ENCODE data around the gene FASLG.
"Not testable (repeated sequence)": the region's sequence is repeated elsewhere in the genome, so short reads cannot be mapped to it uniquely, and the experiment has no call there.

The FASLG gene, protein sequence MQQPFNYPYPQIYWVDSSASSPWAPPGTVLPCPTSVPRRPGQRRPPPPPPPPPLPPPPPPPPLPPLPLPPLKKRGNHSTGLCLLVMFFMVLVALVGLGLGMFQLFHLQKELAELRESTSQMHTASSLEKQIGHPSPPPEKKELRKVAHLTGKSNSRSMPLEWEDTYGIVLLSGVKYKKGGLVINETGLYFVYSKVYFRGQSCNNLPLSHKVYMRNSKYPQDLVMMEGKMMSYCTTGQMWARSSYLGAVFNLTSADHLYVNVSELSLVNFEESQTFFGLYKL

DNA sequence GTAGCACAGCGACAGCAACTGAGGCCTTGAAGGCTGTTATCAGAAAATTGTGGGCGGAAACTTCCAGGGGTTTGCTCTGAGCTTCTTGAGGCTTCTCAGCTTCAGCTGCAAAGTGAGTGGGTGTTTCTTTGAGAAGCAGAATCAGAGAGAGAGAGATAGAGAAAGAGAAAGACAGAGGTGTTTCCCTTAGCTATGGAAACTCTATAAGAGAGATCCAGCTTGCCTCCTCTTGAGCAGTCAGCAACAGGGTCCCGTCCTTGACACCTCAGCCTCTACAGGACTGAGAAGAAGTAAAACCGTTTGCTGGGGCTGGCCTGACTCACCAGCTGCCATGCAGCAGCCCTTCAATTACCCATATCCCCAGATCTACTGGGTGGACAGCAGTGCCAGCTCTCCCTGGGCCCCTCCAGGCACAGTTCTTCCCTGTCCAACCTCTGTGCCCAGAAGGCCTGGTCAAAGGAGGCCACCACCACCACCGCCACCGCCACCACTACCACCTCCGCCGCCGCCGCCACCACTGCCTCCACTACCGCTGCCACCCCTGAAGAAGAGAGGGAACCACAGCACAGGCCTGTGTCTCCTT lies at the start of gene FASLG:
TSS of gene FASLG (plus strand) at position 233 of the 583 bp plus-strand sequence. CDS start at position 332, 99 bp downstream.
- no peak within 1 kb of the TSS for H3K4me3 ChIP-seq (ENCODE audit: low read depth, low read length)

GRCh38 chr1:172609528-172609927 lies 49.4 kb upstream of the FASLG start:
- no peak overlapping the region for H3K4me3 ChIP-seq (ENCODE audit: low read depth, low read length)

DNA sequence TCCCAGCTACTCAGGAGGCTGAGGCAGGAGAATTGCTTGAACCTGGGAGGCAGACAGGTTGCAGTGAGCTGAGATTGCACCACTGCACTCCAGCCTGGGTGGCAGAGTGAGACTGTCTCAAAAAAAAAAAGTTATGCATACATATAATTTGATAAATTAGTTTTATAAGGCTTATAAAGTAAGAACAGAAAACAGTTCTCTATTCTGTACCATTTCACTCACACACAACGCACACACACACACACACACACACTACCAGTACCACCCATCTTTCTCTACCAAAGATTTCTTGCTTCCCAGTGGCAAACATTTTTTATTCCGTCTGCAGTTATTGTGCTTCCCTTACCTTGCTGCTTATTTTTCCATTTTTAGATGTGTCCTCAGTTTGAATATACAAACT lies 46.4 kb upstream of the FASLG start:
- H3K4me3 ChIP-seq (ENCODE audit: low read depth, low read length), result no peak overlapping the region

- no peak overlapping the region for H3K4me3 ChIP-seq (ENCODE audit: low read depth, low read length)
These were observed 45.6 kb upstream of the FASLG start for GRCh38 chr1:172613294-172613693.

DNA sequence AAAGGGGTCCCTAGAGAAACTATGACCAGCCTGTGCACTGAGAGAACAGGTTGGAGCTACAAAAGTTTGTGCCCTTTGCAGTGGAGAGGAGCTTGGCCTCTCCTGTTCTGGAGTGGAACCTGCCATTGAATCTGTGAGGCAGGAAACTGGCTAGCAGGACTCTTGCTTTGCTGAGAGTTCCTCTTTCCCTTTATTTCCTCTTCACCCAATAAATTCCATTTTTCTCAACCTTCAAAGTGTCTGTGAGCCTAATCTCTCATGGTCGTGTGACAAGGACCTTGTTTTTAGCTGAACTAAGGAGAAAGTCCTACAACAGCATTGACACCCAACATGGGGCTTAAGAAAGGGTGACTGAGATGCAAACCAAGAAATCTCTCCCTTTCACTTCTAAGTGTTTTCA lies 42.7 kb upstream of the FASLG start:
- H3K4me3 ChIP-seq (ENCODE audit: low read depth, low read length), result no peak overlapping the region

DNA sequence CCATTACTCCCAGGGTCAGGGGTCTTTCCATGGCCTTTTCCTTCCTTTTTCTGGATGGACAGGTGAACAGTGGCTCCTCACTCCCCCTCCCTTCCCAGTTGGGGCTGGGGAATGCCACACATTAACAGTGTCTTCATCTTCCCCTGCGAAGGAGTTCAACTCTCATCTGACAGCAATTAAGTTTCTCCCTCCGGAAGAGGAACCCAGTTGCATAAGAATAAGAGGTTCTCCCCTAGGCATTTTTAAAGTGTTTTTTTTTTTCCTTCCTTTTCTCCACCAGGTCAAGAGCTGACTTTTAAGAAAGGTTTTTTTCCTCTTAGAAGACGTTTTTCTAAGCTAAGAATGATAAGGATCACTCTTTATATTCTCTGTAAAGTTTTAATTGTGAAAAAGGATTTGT lies 42.3 kb upstream of the FASLG start:
- H3K4me3 ChIP-seq (ENCODE audit: low read depth, low read length), result no peak overlapping the region

- H3K4me3 ChIP-seq (ENCODE audit: low read depth, low read length), result not testable (repeated sequence)
These were observed 38.3 kb upstream of the FASLG start for GRCh38 chr1:172620603-172621002.

DNA sequence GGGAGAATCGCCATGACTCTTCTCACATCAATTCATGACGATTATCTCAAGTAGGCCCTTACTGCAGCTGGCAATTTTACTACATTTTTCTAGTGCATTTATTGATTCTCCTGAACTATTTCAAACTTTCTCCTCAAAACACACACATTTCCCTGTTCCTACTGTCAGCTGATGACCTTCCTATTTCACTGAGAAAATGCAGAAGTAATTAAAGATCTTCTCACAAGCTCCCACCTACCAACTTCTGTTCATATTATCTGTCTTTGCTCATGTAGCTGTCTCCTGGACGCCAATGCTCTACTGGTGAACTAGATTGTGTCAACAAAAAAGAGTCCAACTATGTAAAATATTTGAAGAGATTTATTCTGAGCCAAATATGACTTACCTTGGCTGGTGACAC lies 36.4 kb upstream of the FASLG start:
- H3K4me3 ChIP-seq (ENCODE audit: low read depth, low read length), result no peak overlapping the region

GRCh38 chr1:172623748-172624147 lies 35.2 kb upstream of the FASLG start:
- no peak overlapping the region for H3K4me3 ChIP-seq (ENCODE audit: low read depth, low read length)

DNA sequence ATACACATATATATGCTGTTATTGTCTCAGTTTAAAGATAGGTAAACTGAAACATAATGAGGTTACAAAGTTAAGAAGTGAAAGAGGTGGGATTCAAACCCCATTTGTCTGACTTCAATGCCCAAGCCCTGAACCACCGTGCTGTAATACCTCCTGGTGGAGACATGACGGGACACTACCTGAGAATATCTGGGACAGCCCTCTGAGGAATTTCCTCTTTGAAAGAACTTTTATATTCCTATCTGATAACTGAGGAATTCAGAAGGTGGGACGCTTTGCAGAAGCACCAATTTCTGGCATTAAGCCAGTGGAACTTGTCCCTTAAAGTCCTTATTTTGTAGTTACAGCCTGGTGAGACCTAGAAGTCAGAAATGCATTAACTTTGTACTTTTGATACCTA lies 32.1 kb upstream of the FASLG start:
- H3K4me3 ChIP-seq (ENCODE audit: low read depth, low read length), result no peak overlapping the region

GRCh38 chr1:172627702-172628101 lies 31.2 kb upstream of the FASLG start:
- no peak overlapping the region for H3K4me3 ChIP-seq (ENCODE audit: low read depth, low read length)

DNA sequence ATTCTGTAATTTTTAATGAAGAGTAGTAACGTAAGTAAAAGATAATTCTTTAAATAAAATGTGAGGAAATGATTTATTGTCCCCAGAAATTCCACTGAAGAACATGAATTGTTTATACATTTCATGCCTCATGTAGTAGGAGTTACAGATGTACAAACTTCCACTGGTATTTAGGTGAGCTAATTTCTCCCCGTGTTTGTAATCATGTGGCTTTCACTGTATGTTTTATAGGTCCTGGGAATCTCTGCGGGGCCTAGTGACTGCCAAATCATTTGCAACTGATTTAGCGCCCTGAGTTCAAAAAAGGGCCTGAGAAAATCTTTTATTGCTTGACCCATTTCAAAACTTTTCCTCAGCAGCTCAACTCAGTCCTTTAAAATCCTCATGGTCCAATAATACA lies 30.5 kb upstream of the FASLG start:
- H3K4me3 ChIP-seq (ENCODE audit: low read depth, low read length), result no peak overlapping the region

DNA sequence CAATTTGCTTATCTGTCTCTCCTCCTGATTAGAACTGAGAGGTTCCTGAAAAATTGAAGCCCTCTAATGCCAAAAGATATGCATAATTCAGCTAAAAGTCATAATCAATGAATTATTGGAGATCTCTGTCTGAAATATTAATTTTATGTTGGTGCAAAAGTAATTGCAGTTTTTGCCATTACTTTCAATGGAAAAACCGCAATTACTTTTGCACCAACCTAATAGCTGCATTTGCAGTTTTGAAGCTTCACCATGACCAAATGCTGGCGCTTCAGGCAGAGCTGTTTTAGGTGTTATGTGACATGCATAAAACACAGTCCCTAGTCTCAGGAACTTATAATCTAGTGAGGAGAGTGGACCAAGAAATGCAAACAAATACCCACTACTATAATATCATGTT lies 29.7 kb upstream of the FASLG start:
- H3K4me3 ChIP-seq (ENCODE audit: low read depth, low read length), result no peak overlapping the region

DNA sequence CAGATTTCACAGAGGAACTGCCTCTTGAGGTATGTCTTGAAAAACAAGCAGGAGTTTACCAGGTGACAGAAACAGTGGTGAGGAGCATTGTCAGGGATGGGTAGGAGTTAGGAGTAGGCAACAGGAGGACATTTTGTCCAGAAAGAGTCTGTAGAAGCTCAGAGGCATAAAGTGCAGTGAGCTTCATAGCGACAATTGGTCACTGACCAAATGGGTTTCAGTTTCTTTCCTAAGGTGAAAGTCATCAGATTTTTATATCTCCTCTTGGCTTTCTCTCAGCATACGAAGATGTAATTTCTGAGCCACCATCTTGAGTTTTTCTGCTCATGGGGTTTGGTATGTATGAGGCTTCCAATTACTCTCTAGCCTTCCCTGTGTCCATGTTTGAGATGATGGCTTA lies 29.3 kb upstream of the FASLG start:
- H3K4me3 ChIP-seq (ENCODE audit: low read depth, low read length), result no peak overlapping the region

- H3K4me3 ChIP-seq (ENCODE audit: low read depth, low read length), result no peak overlapping the region
These were observed 28.7 kb upstream of the FASLG start for GRCh38 chr1:172630056-172630818.

- no peak overlapping the region for H3K4me3 ChIP-seq (ENCODE audit: low read depth, low read length)
These were observed 28.0 kb upstream of the FASLG start for GRCh38 chr1:172630868-172631267.

GRCh38 chr1:172637522-172637921 lies 21.4 kb upstream of the FASLG start:
- no peak overlapping the region for H3K4me3 ChIP-seq (ENCODE audit: low read depth, low read length)

DNA sequence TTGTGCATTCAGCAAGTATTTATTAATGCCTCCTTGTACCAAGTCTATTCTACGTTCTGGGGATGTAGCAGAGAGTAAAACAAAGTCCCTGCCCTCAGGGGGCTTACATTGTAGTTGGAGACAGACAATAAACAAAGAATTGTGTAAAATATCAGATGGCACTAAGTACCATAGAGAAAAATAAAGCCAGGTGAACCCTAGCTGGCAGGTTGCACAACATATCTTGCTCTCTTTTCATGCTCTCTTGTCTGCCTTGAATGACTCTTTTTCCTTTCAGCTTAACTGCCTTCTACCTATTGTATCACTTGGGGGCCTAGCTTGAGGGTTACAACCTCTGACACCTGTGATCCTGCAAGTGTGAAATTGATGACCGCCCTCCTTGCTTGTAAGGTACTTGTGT lies 20.7 kb upstream of the FASLG start:
- H3K4me3 ChIP-seq (ENCODE audit: low read depth, low read length), result no peak overlapping the region

DNA sequence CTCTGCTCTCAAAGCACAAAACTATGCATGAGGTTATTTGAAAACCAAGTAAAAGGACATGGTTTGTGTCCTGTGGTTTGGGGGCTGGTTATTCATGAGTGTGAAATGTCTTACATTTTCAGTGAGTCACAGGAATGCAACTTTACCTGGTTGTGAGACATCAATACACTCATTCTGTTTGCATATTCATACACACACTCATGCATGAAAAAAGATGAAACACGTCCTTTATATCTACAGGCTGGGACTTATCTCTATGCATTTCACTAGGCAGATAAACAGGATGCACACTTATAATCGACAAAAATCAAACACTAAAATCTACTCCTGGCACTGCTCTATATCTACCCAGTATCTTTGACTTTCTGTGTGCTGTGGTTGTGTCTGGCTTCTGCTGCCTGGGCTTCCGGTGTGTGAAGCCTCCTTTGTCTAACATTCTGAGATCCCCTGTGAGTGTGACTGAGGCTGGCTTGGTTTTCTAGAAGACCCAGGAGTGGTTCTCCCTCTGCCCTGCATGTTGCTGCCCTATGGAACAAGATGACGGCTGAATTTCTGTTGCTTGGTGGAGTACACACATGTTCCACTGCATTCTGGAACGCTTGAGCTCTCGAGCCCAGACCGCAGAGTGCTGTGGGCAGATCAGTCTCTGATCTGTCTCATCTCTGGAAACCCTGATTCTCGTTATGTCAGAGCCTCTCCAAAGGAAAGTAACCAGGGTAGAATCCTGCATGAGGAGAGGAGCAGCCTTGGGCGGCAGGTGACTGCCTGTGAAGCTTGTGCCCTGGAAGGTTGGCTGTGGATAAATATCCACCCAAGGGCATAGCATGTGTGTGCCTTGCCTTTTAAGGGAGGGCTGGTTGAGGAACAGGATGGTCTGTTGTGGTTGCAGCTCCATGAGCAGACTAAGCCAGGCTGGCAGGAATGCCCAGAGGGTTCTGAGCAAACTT lies 19.7 kb upstream of the FASLG start:
- no peak overlapping the region for H3K4me3 ChIP-seq (ENCODE audit: low read depth, low read length)

- H3K4me3 ChIP-seq (ENCODE audit: low read depth, low read length), result no peak overlapping the region
These were observed 18.8 kb upstream of the FASLG start for GRCh38 chr1:172640111-172640510.

GRCh38 chr1:172641492-172641891 lies 17.4 kb upstream of the FASLG start:
- H3K4me3 ChIP-seq (ENCODE audit: low read depth, low read length), result no peak overlapping the region

Measured in iPS-11a (cell line).